OCI-LY7 (cell line): ENCODE measurements around the gene CXCR6. TPM values are rescaled to one million over a fixed set of nuclear protein-coding genes. Genes with fewer than 3 reads are reported as not detected.

Experiments used
- Bru-seq: library from RNA; stranded (reverse); fragments of 400-500 nt; gene quantifications from one replicate; lab custom pipeline; 2021; lab: Mats Ljungman, UMichigan
- BruChase-seq, 2 experiments: library from RNA; stranded (reverse); fragments of 400-500 nt; gene quantifications; one replicate each; lab custom pipeline; 2021; lab: Mats Ljungman, UMichigan
- BruUV-seq: library from RNA; stranded (reverse); fragments of 400-500 nt; replicated peaks from 2 replicates; lab custom pipeline; 2021; lab: Mats Ljungman, UMichigan
- CTCF ChIA-PET: fragments of 300-600 bp; sonication (Branson Sonifier 250); formaldehyde crosslinking; loops from one replicate; lab custom pipeline; 2022; ENCODE audit warnings: antibody characterized with exemption; ENCODE audit not compliant: unreplicated experiment; lab: Charles Lee
- POLR2A ChIA-PET: fragments of 300-600 bp; sonication (Branson Sonifier 250); formaldehyde crosslinking; loops from one replicate; lab custom pipeline; 2022; ENCODE audit warnings: antibody characterized with exemption; lab: Charles Lee
- DNase-seq: peaks from one replicate; pipeline ENCODE4 v3.0.0-alpha.2; 2015; ENCODE audit warnings: low spot score
- H2AFZ ChIP-seq: fragments of 200-600 bp; sonication (generic), shearing (Covaris generic); 2 replicates; pipeline ENCODE4 v1.6.1; 2014; ENCODE audit warnings: mild to moderate bottlenecking, antibody characterized with exemption, low read length, moderate library complexity
- H3K27ac ChIP-seq: fragments of 200-600 bp; sonication (generic); 2 replicates; pipeline ENCODE4 v1.5.1; 2014; ENCODE audit warnings: mixed run types, low read depth, mild to moderate bottlenecking, moderate library complexity, low read length, inconsistent platforms; ENCODE audit not compliant: poor library complexity, severe bottlenecking
- H3K36me3 ChIP-seq: fragments of 200-600 bp; sonication (generic); 2 replicates; pipeline ENCODE4 v1.6.1; 2014; ENCODE audit warnings: mild to moderate bottlenecking, antibody characterized with exemption, low read length, moderate library complexity, mixed read lengths; ENCODE audit not compliant: insufficient read depth
- H3K4me1 ChIP-seq: fragments of 200-600 bp; sonication (generic); 2 replicates; pipeline ENCODE4 v1.5.1; 2014; ENCODE audit warnings: mild to moderate bottlenecking, low read length; ENCODE audit not compliant: insufficient read depth, poor library complexity, severe bottlenecking
- H3K4me2 ChIP-seq: fragments of 200-600 bp; sonication (generic); 2 replicates; pipeline ENCODE4 v1.6.1; 2014; ENCODE audit warnings: mild to moderate bottlenecking, low read length
- H3K4me3 ChIP-seq: fragments of 200-600 bp; sonication (generic); 2 replicates; pipeline ENCODE4 v1.5.1; 2014; ENCODE audit warnings: mild to moderate bottlenecking, low read depth, low read length; ENCODE audit not compliant: poor library complexity, severe bottlenecking
- H3K79me2 ChIP-seq: fragments of 200-600 bp; sonication (generic); 2 replicates; pipeline ENCODE4 v1.6.1; 2016; ENCODE audit warnings: low read depth, mild to moderate bottlenecking, low read length, moderate library complexity, mixed read lengths; ENCODE audit not compliant: insufficient read depth
- H3K9me2 ChIP-seq: fragments of 200-600 bp; sonication (generic); 2 replicates; pipeline ENCODE4 v1.6.1; 2016; ENCODE audit warnings: mild to moderate bottlenecking, low read length, mixed read lengths; ENCODE audit not compliant: insufficient read depth
- H3K9me3 ChIP-seq: fragments of 200-600 bp; sonication (generic); 2 replicates; pipeline ENCODE4 v1.6.1; 2014; ENCODE audit warnings: mild to moderate bottlenecking, mixed run types, low read length, mixed read lengths
- H4K20me1 ChIP-seq: fragments of 200-600 bp; sonication (generic); 2 replicates; pipeline ENCODE4 v1.6.1; 2014; ENCODE audit warnings: mild to moderate bottlenecking, antibody characterized with exemption, low read length, moderate library complexity, mixed read lengths; ENCODE audit not compliant: insufficient read depth
- EZH2phosphoT487 ChIP-seq: fragments of 200-600 bp; sonication (generic); IDR thresholded peaks from 2 replicates; pipeline ENCODE4 v1.6.1; 2018; ENCODE audit warnings: low read depth, borderline replicate concordance, mild to moderate bottlenecking, mixed run types, antibody characterized with exemption, low read length, moderate library complexity, mixed read lengths
- intact Hi-C: fragments of 100-400 bp; cut with micrococcal nuclease; formaldehyde crosslinking; loops from one replicate; pipeline ENCODE4 v1.10.0; 2022; ENCODE audit not compliant: unreplicated experiment
- long read RNA-seq: library from polyadenylated mRNA; stranded (forward); transcript quantifications from one replicate; pipeline ENCODE4 v2.0.0, GENCODE V29; 2022
- total RNA-seq, 2 experiments: library from RNA; depleted of rRNA in 1 of 2; stranded (reverse); fragments of >200 nt in 1 of 2; shearing (Covaris generic) in 1 of 2; gene quantifications; 2 replicates each; pipeline ENCODE4 v1.2.3, GENCODE V29; 2014 to 2022
- TF ChIP-seq, protein P1 (sequence below): fragments of 200-600 bp; sonication (generic); conservative IDR thresholded peaks from 2 replicates; pipeline ENCODE4 v1.5.1; 2014; ENCODE audit warnings: mild to moderate bottlenecking, antibody characterized with exemption, low read length, moderate library complexity, mixed read lengths

Gene CXCR6
- total RNA-seq (2014; rRNA removed; shearing (Covaris generic)), result not detected in 2 replicates
- not detected in 2 replicates for total RNA-seq (2022)
- not detected for Bru-seq, nascent RNA
- BruChase-seq, experiment 1, labeled RNA remaining after a 6-hour chase, result not detected
- BruChase-seq, experiment 2, labeled RNA remaining after a 2-hour chase, result not detected
- long read RNA-seq, result 0 reads

DNA sequence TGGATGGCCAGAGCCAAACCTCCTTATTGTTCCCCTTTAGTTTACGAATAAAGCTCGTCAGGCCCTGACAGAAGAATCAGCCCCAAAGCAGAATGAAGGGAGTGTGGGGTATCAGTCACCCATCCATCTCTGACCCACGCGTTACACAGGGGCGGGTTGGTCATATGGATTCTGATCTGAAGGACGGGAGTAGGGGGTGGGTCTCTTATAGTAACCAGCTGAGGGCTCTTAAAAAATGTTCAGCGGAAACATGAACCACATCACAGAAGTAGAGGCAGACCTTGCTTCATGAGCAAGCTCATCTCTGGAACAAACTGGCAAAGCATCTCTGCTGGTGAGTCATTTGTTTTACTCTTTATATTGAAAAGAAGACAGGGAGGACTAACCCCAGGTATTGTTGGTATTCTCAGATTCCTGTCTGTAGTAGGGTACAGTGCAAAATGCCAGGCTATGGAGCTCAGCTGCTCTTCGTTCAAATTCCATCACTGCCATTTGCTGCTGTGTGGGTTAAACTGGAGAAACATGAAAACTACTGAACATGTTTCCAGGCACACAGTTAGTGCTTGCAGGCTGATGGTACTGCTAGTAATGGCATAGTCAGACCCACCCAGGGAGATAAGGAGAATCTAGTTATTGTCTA, at the start of gene CXCR6:
CXCR6 (plus strand) TSS at position 258 of the 640 bp plus-strand sequence. CDS start 3,018 bp downstream, outside the sequence.
- Histone ChIP-seq H3K9me2 (no peaks in the 10 kb centered on the region), H3K79me2 (no peaks in the 10 kb centered on the region), H3K36me3 (peaks cover 28% of the 10 kb centered on the region), H2AFZ (no peak within 1 kb of the TSS), H3K9me3 (no peaks in the 10 kb centered on the region), H3K27ac (no peak within 1 kb of the TSS), H3K4me3 (no peak within 1 kb of the TSS), H3K4me1 (no peaks in the 10 kb centered on the region), H3K4me2 (no peak within 1 kb of the TSS), H4K20me1 (no peaks in the 10 kb centered on the region)
- no peak for DNase-seq
- ChIA-PET CTCF (no interaction called here), POLR2A (no interaction called here)
- BruUV-seq, result no TSS peak
- intact Hi-C loops, result no loop called here
- TF ChIP-seq, protein P1, sequence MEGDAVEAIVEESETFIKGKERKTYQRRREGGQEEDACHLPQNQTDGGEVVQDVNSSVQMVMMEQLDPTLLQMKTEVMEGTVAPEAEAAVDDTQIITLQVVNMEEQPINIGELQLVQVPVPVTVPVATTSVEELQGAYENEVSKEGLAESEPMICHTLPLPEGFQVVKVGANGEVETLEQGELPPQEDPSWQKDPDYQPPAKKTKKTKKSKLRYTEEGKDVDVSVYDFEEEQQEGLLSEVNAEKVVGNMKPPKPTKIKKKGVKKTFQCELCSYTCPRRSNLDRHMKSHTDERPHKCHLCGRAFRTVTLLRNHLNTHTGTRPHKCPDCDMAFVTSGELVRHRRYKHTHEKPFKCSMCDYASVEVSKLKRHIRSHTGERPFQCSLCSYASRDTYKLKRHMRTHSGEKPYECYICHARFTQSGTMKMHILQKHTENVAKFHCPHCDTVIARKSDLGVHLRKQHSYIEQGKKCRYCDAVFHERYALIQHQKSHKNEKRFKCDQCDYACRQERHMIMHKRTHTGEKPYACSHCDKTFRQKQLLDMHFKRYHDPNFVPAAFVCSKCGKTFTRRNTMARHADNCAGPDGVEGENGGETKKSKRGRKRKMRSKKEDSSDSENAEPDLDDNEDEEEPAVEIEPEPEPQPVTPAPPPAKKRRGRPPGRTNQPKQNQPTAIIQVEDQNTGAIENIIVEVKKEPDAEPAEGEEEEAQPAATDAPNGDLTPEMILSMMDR, result no peak
- TF ChIP-seq EZH2phosphoT487, result no peak

DNA sequence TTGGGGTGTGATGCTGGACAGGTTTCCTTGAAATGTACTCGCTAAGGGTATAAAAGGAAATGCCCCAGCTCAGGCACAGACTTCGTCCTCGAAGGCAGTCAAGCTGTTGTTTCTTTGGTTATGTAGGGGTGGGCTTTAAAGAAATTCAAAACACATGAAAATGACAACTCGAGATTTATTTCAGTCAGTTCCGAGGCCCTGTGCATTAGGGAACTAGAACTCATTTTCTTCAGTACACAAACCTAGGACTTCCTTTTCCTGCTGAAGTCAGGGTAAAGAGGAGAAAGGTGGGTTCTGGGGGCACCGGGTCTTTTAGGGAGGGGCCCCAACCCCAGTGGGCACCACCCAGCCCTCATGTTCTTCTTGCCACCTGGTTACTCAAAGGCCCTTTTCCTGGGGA, 49.2 kb upstream of the CXCR6 start:
- Histone ChIP-seq H3K36me3 (no peaks in the 10 kb centered on the region), H3K27ac (no peak overlapping the region), H3K4me2 (no peak overlapping the region), H3K4me3 (no peak overlapping the region), H4K20me1 (no peaks in the 10 kb centered on the region), H3K79me2 (no peaks in the 10 kb centered on the region), H3K9me3 (0 out of 2 replicates have a peak, but pooled peaks cover 5% of the 10 kb centered on the region), H3K4me1 (peaks cover 15% of the 10 kb centered on the region), H3K9me2 (no peaks in the 10 kb centered on the region), H2AFZ (no peak overlapping the region)
- ChIA-PET CTCF (no interaction called here), POLR2A (no interaction called here)
- no peak for DNase-seq
- TF ChIP-seq, protein P1, result no peak
- no peak for TF ChIP-seq EZH2phosphoT487
- no TSS peak for BruUV-seq
- intact Hi-C loops, result no loop called here
